GM23338 (cell line): Measurements from ENCODE around the gene SART3.

Experiments used
- CREB1 ChIP-seq: fragments of 250-450 bp; sonication (Bioruptor Pico); IDR thresholded peaks from 2 replicates; pipeline ENCODE4 v1.5.0; 2020; ENCODE audit warnings: low read depth, mild to moderate bottlenecking, moderate library complexity
- CTCF ChIP-seq, 2 experiments: fragments of 200-600 bp in 1 of 2; sonication (generic) in 1 of 2; conservative IDR thresholded peaks; 2 replicates each; pipeline versions ENCODE4 v1.5.1 to v1.6.1; 2016 to 2017; ENCODE audit warnings: antibody characterized with exemption in 2 of 2, low read depth in 2 of 2, mild to moderate bottlenecking in 2 of 2, moderate library complexity in 1 of 2
- ETS1 ChIP-seq: IDR thresholded peaks from 2 replicates; pipeline ENCODE4 v1.6.1; 2016; ENCODE audit warnings: antibody characterized with exemption
- EZH2 ChIP-seq: fragments of 200-600 bp; sonication (generic); IDR thresholded peaks from one replicate; pipeline ENCODE4 v1.8.0; 2017; ENCODE audit warnings: antibody characterized with exemption, mild to moderate bottlenecking, low read depth; ENCODE audit not compliant: unreplicated experiment
- EZH2phosphoT487 ChIP-seq: fragments of 200-600 bp; sonication (generic); IDR thresholded peaks from one replicate; pipeline ENCODE4 v1.8.1; 2018; ENCODE audit warnings: antibody characterized with exemption; ENCODE audit not compliant: unreplicated experiment
- JUNB ChIP-seq: IDR thresholded peaks from one replicate; pipeline ENCODE4 v1.6.1; 2016; ENCODE audit warnings: antibody characterized with exemption; ENCODE audit not compliant: unreplicated experiment
- NANOG ChIP-seq: IDR thresholded peaks from 2 replicates; pipeline ENCODE4 v1.6.1; 2016; ENCODE audit warnings: antibody characterized with exemption, borderline replicate concordance
- POLR2AphosphoS5 ChIP-seq: IDR thresholded peaks from 2 replicates; pipeline ENCODE4 v1.6.1; 2016; ENCODE audit warnings: antibody characterized with exemption, low read depth
- REST ChIP-seq: IDR thresholded peaks from one replicate; pipeline ENCODE4 v1.6.1; 2018; ENCODE audit warnings: antibody characterized with exemption; ENCODE audit not compliant: unreplicated experiment
- STAT1 ChIP-seq: IDR thresholded peaks from one replicate; pipeline ENCODE4 v1.6.1; 2016; ENCODE audit warnings: antibody characterized with exemption; ENCODE audit not compliant: unreplicated experiment
- ZNF114 ChIP-seq: fragments of 250-450 bp; sonication (Bioruptor Pico); IDR thresholded peaks from 2 replicates; pipeline ENCODE4 v1.5.0; 2020; ENCODE audit warnings: mild to moderate bottlenecking, moderate library complexity
- ZNF331 ChIP-seq: fragments of 250-450 bp; sonication (Bioruptor Pico); IDR thresholded peaks from 2 replicates; pipeline ENCODE4 v1.5.0; 2020; ENCODE audit warnings: low read depth, mild to moderate bottlenecking, moderate library complexity

GRCh38 chr12:108565146-108565545, 4.2 kb upstream of the SART3 start:
- TF ChIP-seq CTCF (conservative IDR thresholded peaks at IDR 0.05; ENCODE audit: low read depth in 2 of 2) = no peak
- no peak for TF ChIP-seq POLR2AphosphoS5
- TF ChIP-seq REST = no peak
- no peak for TF ChIP-seq JUNB
- no peak for TF ChIP-seq EZH2
- no peak for TF ChIP-seq EZH2phosphoT487
- TF ChIP-seq STAT1 = no peak
- TF ChIP-seq ZNF331 (CRISPR knock-in tag) = no peak
- TF ChIP-seq ZNF114 (CRISPR knock-in tag) = no peak
- TF ChIP-seq CREB1 (CRISPR knock-in tag) = no peak
- no peak for TF ChIP-seq ETS1
- TF ChIP-seq NANOG = no peak
